ENCODE results near the gene CCL3. TPM values are rescaled to one million over a fixed set of nuclear protein-coding genes. Genes with fewer than 3 reads are reported as not detected.
A peak's percentile ranks its signal among the peaks of the same experiment; 100 is the strongest.
"Not testable (repeated sequence)": the region's sequence is repeated elsewhere in the genome, so short reads cannot be mapped to it uniquely, and the experiment has no call there.

Gene CCL3
- total RNA-seq, 2 donors from 2014 or later = 7.3 to 42.9 TPM

- no peak overlapping the region for H3K4me3 ChIP-seq
- no peaks in the 10 kb centered on the region for H3K36me3 ChIP-seq
- DNase-seq (ENCODE audit: low spot score) = no peak
- H3K4me1 ChIP-seq (ENCODE audit: control insufficient read depth in 1 of 2, low read depth in 2 of 2) = no peaks in the 10 kb centered on the region
- H3K27ac ChIP-seq = no peak overlapping the region
- ATAC-seq (ENCODE audit: insufficient number of reproducible peaks, low FRiP score, low read depth) = no peak
- no peaks in the 10 kb centered on the region for H3K27me3 ChIP-seq (replicated peaks; ENCODE audit: insufficient read depth)
- no peak for TF ChIP-seq CTCF (IDR thresholded peaks at IDR 0.05)
- H3K9me3 ChIP-seq = peaks cover 4% of the 10 kb centered on the region
These were observed 30.3 kb upstream of the CCL3 start for GRCh38 chr17:36120221-36120620.

GRCh38 chr17:36118477-36119353 is 28.8 kb upstream of the CCL3 start:
- DNase-seq (ENCODE audit: low spot score) (no peak), ATAC-seq (ENCODE audit: insufficient number of reproducible peaks, low FRiP score, low read depth) (no peak)
- Histone ChIP-seq H3K27ac (no peak overlapping the region), H3K9me3 (no peaks in the 10 kb centered on the region), H3K36me3 (no peaks in the 10 kb centered on the region), H3K4me3 (no peak overlapping the region), H3K27me3 (replicated peaks; ENCODE audit: insufficient read depth) (no peaks in the 10 kb centered on the region), H3K4me1 (ENCODE audit: control insufficient read depth in 1 of 2, low read depth in 2 of 2) (no peaks in the 10 kb centered on the region)
- TF ChIP-seq CTCF (IDR thresholded peaks at IDR 0.05) = no peak

GRCh38 chr17:36117505-36118382 is 27.8 kb upstream of the CCL3 start:
- TF ChIP-seq CTCF (IDR thresholded peaks at IDR 0.05) = no peak
- ATAC-seq (ENCODE audit: insufficient number of reproducible peaks, low FRiP score, low read depth) (peak; percentile 39), DNase-seq (ENCODE audit: low spot score) (no peak)
- H3K4me3 ChIP-seq = no peak overlapping the region
- no peaks in the 10 kb centered on the region for H3K9me3 ChIP-seq
- H3K27me3 ChIP-seq (replicated peaks; ENCODE audit: insufficient read depth) = no peaks in the 10 kb centered on the region
- no peak overlapping the region for H3K27ac ChIP-seq
- H3K4me1 ChIP-seq (ENCODE audit: control insufficient read depth in 1 of 2, low read depth in 2 of 2) = no peaks in the 10 kb centered on the region
- no peaks in the 10 kb centered on the region for H3K36me3 ChIP-seq

GRCh38 chr17:36115649-36115977 is 25.7 kb upstream of the CCL3 start:
- H3K27ac ChIP-seq; DNase-seq (ENCODE audit: low spot score); H3K36me3 ChIP-seq; H3K4me1 ChIP-seq (ENCODE audit: control insufficient read depth in 1 of 2, low read depth in 2 of 2); H3K9me3 ChIP-seq; ATAC-seq (ENCODE audit: insufficient number of reproducible peaks, low FRiP score, low read depth); H3K4me3 ChIP-seq; H3K27me3 ChIP-seq (replicated peaks; ENCODE audit: insufficient read depth): not testable (repeated sequence)

- H3K27ac ChIP-seq; H3K9me3 ChIP-seq; H3K27me3 ChIP-seq (replicated peaks; ENCODE audit: insufficient read depth); H3K36me3 ChIP-seq; H3K4me1 ChIP-seq (ENCODE audit: control insufficient read depth in 1 of 2, low read depth in 2 of 2); H3K4me3 ChIP-seq; DNase-seq (ENCODE audit: low spot score); ATAC-seq (ENCODE audit: insufficient number of reproducible peaks, low FRiP score, low read depth): not testable (repeated sequence)
These were observed 25.2 kb upstream of the CCL3 start for GRCh38 chr17:36114971-36115648.

GRCh38 chr17:36113131-36113530 is 23.2 kb upstream of the CCL3 start:
- not testable (repeated sequence) for H3K36me3 ChIP-seq; H3K4me1 ChIP-seq (ENCODE audit: control insufficient read depth in 1 of 2, low read depth in 2 of 2); H3K27ac ChIP-seq; H3K4me3 ChIP-seq; H3K27me3 ChIP-seq (replicated peaks; ENCODE audit: insufficient read depth); DNase-seq (ENCODE audit: low spot score); ATAC-seq (ENCODE audit: insufficient number of reproducible peaks, low FRiP score, low read depth); H3K9me3 ChIP-seq

All from thoracic aorta (tissue), 2 donors.